Measurements from ENCODE around the gene HERC5.

GRCh38 chr4:88449290-88449689 lies 7.6 kb upstream of the HERC5 start:
- TF ChIP-seq POLR2AphosphoS5 (IDR thresholded peaks at IDR 0.05) (no peak), TAF1 (IDR thresholded peaks at IDR 0.05; ENCODE audit: low read depth) (no peak)

Measured in neural cell (in vitro differentiated cells).